T-helper 1 cell treated with Interleukin-12 subunit alpha and Interleukin-12 subunit beta and Interleukin-4 antibody, amounts not matched to agents 30 ng/mL and 1 ng/mL, for 36 hours (primary cell): ENCODE data around the gene HTT-AS. TPM values are rescaled to one million over a fixed set of nuclear protein-coding genes. Genes with fewer than 3 reads are reported as not detected.

Experiments used
- intact Hi-C: fragments of 100-400 bp; cut with micrococcal nuclease; formaldehyde crosslinking; loops from one replicate; pipeline ENCODE4 v1.15.1; 2024
- total RNA-seq: library from RNA; stranded (reverse); gene quantifications from 2 replicates; pipeline ENCODE4 v1.2.3, GENCODE V29; 2022

HTT-AS gene
- total RNA-seq, 1 donor from 2014 or later = not detected

DNA sequence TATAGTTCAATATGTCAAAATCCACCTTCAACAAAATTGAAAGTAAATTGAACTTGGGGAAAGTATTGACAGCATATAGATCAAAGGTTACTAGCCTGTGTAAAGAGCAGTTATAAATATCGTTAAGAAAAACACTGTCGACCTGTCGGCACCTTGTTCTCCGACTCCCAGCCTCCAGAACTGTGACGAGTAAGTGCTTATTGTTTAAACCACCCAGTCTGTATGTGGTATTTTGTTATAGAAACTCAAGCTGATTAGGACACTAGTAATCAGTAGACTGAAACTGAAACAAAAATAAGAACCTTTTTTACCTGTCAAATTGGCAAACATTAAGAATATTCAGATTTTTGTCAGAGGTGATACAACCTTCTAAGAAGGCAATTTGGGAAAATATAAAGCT, 17.1 kb upstream of the HTT-AS start:
- intact Hi-C loops = no loop called here

DNA sequence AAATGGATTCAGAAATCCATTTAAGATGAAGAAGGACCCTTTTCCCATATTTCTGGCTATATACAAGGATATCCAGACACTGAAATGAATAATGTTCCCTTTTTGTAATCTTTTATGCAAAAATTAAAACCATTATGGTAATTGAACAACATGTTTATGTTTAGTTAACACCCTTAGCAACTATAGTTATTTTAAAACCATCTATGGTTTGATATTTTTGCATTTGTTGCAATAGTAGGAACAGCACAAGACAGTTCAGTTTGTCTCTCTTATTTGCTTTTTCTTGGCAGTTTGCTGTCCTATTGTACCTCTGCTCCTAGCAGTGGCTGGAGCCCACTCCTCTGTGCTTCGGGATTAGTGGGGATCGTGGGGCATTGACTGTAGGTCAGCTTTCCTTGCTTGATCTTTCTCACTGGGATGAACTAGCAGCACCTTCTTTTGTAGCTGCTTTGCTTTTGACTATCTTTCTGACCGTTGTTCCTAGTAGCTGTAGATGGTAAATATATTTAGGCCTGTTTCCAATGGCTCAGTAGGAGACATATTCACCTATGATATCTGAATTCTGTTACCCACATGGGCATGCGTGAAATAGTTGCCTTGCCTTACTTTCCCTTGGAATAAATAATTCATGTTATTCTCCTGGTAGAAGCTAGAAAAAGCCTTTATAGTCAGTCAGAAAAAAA, 12.9 kb upstream of the HTT-AS start:
- intact Hi-C loops = loop anchor here (5.0 kb wide), 1 partner anchor 40 kb away; no protein-coding TSS in a partner anchor

GRCh38 chr4:3085948-3086670, 11.8 kb upstream of the HTT-AS start:
- intact Hi-C loops = loop anchor here (1.0 to 5.0 kb wide), 2 partner anchors 11 to 39 kb away; no protein-coding TSS in a partner anchor

GRCh38 chr4:3083732-3084131, 9.4 kb upstream of the HTT-AS start:
- intact Hi-C loops = no loop called here

DNA sequence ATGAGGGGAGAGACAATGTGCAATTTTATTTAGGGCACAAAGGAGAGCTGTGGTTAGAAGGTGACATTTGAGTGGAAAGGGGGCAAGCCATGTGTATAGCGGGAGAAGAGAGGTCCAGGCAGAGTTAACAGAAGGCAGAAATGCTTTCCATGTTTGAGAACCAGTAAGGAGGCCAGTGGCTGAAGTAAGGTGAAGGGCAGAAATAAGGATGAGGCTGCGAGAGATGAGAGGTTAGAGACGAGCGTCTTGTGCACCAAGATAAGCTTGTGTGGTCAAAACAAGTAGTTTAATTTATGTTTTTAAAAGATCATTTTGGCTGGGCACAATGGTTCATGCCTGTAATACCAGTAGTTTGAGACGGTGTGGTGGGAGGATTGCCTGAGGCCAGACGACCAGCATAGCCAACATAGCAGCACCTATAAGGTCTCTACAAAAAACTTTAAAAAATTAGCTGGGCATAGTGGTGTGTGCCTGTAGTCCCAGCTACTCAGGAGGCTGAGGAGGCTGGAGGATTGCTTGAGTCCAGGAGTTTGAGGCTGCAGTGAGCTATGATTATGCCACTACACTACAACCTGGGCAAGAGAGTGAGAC, 8.7 kb upstream of the HTT-AS start:
- intact Hi-C loops = no loop called here

DNA sequence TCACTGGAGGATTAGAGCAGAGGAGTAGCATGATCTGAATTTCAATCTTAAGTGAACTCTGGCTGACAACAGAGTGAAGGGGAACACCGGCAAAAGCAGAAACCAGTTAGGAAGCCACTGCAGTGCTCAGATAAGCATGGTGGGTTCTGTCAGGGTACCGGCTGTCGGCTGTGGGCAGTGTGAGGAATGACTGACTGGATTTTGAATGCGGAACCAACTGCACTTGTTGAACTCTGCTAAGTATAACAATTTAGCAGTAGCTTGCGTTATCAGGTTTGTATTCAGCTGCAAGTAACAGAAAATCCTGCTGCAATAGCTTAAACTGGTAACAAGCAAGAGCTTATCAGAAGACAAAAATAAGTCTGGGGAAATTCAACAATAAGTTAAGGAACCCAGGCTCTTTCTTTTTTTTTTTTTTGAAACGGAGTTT, 5.4 kb upstream of the HTT-AS start:
- intact Hi-C loops = loop anchor here (10.0 kb wide), 2 partner anchors 615 to 665 kb away; partner anchors contain the start of genes CFAP99, RNF4 and ZFYVE28

DNA sequence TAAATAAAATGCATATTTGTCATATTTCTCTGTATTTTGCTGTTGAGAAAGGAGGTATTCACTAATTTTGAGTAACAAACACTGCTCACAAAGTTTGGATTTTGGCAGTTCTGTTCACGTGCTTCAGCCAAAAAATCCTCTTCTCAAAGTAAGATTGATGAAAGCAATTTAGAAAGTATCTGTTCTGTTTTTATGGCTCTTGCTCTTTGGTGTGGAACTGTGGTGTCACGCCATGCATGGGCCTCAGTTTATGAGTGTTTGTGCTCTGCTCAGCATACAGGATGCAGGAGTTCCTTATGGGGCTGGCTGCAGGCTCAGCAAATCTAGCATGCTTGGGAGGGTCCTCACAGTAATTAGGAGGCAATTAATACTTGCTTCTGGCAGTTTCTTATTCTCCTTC, 3.5 kb upstream of the HTT-AS start:
- intact Hi-C loops = loop anchor here (10.0 kb wide), 2 partner anchors 613 to 663 kb away; partner anchors contain the start of genes CFAP99, RNF4 and ZFYVE28

DNA sequence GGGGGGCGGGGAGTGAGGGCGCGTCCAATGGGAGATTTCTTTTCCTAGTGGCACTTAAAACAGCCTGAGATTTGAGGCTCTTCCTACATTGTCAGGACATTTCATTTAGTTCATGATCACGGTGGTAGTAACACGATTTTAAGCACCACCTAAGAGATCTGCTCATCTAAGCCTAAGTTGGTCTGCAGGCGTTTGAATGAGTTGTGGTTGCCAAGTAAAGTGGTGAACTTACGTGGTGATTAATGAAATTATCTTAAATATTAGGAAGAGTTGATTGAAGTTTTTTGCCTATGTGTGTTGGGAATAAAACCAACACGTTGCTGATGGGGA, 1.3 kb upstream of the HTT-AS start:
- intact Hi-C loops = loop anchor here (1.0 to 10.0 kb wide), 5 partner anchors 10 to 833 kb away; partner anchors contain the start of genes CFAP99, HAUS3, POLN and RGS12

DNA sequence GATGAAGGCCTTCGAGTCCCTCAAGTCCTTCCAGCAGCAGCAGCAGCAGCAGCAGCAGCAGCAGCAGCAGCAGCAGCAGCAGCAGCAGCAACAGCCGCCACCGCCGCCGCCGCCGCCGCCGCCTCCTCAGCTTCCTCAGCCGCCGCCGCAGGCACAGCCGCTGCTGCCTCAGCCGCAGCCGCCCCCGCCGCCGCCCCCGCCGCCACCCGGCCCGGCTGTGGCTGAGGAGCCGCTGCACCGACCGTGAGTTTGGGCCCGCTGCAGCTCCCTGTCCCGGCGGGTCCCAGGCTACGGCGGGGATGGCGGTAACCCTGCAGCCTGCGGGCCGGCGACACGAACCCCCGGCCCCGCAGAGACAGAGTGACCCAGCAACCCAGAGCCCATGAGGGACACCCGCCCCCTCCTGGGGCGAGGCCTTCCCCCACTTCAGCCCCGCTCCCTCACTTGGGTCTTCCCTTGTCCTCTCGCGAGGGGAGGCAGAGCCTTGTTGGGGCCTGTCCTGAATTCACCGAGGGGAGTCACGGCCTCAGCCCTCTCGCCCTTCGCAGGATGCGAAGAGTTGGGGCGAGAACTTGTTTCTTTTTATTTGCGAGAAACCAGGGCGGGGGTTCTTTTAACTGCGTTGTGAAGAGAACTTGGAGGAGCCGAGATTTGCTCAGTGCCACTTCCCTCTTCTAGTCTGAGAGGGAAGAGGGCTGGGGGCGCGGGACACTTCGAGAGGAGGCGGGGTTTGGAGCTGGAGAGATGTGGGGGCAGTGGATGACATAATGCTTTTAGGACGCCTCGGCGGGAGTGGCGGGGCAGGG, 711 bp upstream of the HTT-AS start:
- intact Hi-C loops = loop anchor here (1.0 to 10.0 kb wide), 12 partner anchors 10 to 1283 kb away; partner anchors contain the start of genes CFAP99, FAM193A, FGFR3 and GRK4

- intact Hi-C loops = loop anchor here (1.0 to 10.0 kb wide), 11 partner anchors 26 to 1281 kb away; partner anchors contain the start of genes CFAP99, FAM193A, FGFR3 and GRK4
Measured at GRCh38 chr4:3073158-3074077, 920 bp downstream of the HTT-AS start.

GRCh38 chr4:3071811-3072210, 2.5 kb downstream of the HTT-AS start:
- intact Hi-C loops = loop anchor here (5.0 to 10.0 kb wide), 4 partner anchors 607 to 1280 kb away; partner anchors contain the start of genes CFAP99, FGFR3, RNF4 and TMEM128

DNA sequence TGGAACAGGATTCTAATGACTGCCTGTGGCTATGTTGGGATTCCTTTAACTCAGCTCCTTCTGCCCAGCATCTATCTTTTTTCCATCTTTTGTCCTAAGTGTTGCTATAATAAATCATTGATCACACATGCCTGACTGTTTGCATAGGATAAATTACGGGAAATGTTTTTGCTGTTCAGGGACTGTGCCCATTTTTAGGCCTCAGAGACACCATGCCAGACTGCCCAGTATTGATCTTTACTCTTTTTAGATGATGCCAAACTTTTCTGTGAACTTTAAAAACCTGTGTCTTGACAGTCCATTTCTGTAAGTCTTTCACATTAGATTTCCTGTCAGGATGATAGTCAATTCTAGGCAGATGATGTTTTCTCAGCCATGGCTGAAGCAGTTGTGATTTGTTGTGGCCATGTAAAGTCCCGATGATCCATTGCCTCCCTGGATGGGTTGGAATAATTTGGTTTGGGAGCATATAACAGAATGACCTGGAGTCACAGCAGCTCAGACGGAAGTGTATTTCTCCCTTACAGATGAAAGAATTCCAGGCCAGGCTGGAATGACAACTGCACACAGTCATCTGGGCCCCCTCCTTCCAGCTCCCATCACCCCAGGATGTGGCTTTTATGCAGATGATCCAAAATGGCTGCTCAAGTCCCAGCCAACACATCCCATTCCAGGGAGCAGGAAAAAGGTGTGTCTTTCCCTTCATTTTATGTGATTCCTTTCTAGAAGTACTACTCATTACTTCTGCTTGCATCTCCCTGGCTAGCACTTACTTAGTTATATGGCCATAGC, 3.4 kb downstream of the HTT-AS start:
- intact Hi-C loops = loop anchor here (5.0 to 10.0 kb wide), 4 partner anchors 606 to 1279 kb away; partner anchors contain the start of genes CFAP99, FGFR3, RNF4 and TMEM128

GRCh38 chr4:3069661-3070199, 4.6 kb downstream of the HTT-AS start:
- intact Hi-C loops = loop anchor here (5.0 to 10.0 kb wide), 4 partner anchors 605 to 1277 kb away; partner anchors contain the start of genes CFAP99, FGFR3, RNF4 and TMEM128

- intact Hi-C loops = no loop called here
Measured at GRCh38 chr4:3067473-3068001, 6.8 kb downstream of the HTT-AS start.

DNA sequence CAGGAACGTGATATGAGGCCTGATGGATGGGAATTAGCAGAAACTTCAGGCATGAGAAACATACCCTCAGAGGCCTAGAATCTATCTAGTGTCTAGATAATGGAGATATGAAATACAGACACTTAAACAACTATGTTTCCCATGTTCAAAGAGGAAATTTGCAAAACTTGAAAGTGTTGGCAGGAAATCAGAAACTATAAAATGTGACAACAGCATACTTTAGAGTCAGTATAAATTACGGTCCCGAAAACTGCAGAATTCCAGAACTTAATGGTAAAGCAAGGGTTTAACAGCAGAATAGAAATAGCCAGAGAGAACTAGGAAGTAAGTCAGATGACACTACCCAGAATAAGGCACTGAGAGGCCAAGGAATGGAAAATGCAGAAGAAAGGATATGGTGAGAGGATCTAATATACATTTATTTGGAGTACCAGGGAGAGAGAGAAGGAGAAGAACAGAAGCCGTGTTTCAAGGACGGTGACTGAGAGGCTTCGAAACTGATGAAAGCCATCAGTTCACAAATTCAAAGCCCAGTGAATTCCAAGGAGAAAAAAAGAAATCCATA, 7.4 kb downstream of the HTT-AS start:
- intact Hi-C loops = no loop called here

DNA sequence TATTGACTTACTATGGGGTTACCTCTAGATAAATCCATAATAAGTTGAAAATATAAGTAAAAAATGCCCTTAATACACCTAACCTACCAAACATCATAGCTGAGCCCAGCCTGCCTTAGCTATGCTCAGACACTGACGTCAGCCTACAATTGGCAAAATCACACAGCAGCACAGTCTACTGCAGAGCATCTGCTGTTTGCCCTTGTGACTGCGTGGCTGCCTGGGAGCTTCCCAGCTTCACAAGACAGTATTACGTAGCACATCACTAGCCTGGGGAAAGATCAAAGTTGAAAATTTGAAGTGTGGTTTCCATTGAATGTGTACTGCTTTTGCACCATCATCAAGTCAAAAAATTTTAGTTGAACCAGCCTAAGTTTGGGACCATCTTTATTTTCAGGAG, 8.8 kb downstream of the HTT-AS start:
- intact Hi-C loops = no loop called here

- intact Hi-C loops = no loop called here
Measured at GRCh38 chr4:3062471-3062870, 11.9 kb downstream of the HTT-AS start.

- intact Hi-C loops = no loop called here
Measured at GRCh38 chr4:3060946-3061345, 13.4 kb downstream of the HTT-AS start.
